HG03159 (cell line): ENCODE measurements around the gene RASA4B.
"Not testable (repeated sequence)": the region's sequence is repeated elsewhere in the genome, so short reads cannot be mapped to it uniquely, and the experiment has no call there.

ENCODE experiments used
- ATAC-seq: cut with Tn5 transposase; IDR thresholded peaks from one replicate; pipeline ENCODE4 v1.9.1; 2021; ENCODE audit warnings: mild to moderate bottlenecking, moderate library complexity; ENCODE audit not compliant: unreplicated experiment

RASA4B gene

DNA sequence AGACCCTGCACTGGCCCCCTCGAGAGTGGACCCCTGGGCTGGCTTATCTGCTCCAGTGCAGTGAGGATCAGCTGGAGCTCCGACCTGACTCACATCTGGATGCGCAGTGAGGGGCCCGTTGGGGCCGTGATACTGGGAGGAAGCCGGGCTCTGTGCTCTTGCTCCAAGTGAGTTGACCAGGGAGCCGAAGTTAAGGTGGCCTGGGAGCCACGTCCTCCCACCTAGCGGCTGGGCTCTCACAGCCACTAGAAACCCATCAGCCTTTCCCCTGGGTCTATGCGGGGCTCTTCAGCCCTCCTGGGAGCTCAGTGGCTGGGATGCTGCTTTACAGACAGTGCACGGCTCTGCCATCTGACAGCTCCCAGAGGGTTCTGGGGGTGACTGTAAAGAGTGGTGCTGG lies 62.0 kb downstream of the RASA4B start:
- ATAC-seq, result no peak

DNA sequence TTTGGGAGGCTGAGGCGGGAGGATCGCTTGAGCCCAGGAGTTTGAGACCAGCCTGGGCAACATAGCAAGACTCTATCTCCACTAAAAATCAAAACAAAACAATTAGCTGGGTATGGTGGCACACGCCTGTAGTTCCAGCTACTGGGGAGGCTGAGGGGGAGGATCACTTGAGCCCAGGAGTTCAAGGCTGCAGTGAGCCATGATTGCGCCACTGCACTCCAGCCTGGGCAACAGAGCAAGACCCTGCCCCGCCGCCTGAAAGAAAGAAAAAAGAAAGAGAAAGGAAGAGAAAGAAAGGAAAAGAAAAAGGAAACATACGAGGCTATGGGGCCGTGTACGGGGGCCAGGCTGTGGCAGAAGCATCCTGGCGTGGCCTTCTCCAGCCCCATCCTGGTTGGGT lies 62.6 kb downstream of the RASA4B start:
- not testable (repeated sequence) for ATAC-seq

DNA sequence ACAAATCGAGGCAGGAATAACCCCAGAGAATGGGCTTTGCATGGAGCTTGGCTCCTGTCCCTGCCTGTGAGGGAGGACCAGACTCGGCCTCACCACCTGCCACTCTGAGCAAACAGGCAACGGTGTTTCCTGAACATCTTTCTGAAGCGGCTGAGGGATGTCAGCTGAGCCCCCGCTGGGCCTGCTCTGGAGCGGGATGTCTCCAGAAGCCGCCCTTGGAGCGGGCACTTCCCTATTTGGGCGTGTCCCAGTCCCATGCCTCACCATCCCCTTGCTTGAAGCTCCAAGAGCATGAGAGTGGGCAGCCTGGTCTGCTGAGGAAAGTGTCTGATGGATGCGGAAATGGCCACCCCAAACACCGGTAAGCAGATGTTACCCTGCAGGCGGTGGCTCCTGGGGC lies 63.1 kb downstream of the RASA4B start:
- no peak for ATAC-seq

DNA sequence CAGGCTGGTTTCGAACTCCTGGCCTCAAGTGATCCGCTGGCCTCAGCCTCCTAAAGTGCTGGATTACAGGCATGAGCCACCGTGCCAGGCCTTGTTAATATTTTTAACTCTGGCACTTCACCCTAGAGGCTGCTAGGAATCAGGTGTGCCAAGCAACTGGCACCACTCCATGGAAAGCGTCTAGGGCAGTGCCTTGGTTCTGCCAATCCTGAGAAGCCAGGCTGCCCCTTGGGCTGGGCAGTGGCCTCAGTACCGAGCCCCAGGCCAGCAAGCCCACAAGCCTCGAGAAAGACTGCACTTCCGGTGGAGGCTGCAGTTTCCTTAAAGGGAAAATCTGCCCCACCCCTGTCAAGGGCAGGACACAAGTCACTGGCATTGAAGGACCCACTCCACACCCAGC lies 64.3 kb downstream of the RASA4B start:
- no peak for ATAC-seq

DNA sequence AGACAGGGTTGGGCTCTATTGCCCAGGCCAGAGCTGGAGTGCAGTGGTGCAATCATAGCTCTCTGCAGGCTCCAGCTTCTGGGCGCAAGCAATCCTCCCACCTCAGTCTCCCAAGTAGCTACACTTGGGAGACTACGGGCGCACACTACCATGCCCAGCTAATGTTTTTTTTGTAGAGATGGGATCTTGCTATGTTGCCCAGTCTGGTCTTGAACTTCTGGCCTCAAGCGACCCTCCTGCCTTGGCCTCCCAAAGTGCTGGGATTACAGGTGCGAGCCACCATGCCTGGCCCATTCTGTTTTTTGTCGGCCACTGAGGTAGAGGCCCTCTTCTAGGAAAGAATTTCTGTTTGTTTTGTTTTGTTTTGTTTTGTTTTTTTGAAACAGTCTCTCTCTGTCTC lies 65.1 kb downstream of the RASA4B start:
- ATAC-seq, result no peak

DNA sequence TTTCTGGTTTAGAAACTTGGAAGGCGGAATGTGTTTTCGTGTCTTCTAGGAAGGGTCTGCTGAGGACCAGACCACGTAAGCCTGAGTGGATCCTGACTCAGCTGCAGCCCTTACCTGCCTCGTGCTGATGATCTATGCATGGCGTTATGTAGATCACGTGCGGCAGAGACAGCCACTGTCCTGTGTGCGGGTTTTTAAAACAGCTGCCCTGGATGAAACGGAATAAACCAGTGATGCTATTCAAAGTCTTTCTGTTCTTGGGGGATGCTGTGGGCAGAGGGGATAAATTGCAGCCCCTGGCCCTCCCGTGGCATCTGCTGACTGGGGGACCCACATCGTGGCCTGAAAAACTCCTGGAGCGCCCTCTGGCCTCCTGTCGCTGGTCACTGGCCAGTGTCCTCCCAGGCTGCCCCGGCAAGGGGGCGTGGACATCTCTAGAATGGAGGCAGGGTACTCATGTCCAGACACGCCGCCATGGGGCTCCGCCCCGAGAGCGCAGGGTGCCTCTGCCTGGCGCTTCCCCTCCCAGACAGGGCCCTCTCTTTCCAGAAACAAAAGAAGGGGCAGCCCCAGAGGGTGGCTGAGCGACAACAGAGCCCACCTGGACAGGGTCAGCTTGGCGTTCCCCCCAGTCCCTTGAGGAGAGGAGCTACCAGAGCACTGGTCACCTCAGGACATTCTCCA lies 66.1 kb downstream of the RASA4B start:
- no peak for ATAC-seq

DNA sequence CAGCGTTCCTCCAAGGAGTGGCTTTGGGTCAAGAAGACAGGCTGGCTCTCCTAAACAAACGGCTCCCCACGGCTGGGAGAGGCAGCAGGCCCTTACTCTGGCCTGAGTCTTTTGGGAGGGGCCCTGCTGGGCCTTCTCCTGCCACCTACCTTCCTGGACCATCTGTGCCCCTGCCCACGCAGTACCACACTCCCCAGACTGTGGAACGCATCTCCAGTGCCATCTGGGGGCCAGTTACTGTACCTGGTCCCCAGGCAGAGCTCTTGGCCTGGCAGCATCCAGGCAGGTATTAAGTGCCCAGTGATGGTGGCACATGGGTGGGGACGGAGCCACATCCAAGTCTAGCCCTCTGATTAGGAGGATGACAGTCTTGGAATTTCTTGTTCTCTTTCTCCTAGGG lies 67.3 kb downstream of the RASA4B start:
- ATAC-seq, result no peak

DNA sequence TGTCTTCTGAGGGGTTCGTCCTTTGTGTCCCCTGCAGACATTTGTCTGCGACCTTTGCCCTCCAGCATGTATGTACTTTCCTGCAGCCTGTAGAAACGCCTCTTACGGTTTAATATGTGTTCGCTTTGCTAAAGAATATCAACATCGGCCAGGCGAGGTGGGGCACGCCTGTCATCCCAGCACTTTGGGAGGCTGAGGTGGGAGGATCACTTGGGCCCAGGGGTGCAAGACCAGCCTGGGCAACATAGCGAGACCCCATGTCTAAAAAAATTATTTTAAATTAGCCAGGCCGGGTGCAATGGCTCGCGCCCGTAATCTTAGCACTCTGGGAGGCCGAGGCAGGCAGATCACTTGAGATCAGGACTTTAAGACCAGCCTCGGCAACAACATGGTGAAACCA lies 68.4 kb downstream of the RASA4B start:
- ATAC-seq, result no peak

DNA sequence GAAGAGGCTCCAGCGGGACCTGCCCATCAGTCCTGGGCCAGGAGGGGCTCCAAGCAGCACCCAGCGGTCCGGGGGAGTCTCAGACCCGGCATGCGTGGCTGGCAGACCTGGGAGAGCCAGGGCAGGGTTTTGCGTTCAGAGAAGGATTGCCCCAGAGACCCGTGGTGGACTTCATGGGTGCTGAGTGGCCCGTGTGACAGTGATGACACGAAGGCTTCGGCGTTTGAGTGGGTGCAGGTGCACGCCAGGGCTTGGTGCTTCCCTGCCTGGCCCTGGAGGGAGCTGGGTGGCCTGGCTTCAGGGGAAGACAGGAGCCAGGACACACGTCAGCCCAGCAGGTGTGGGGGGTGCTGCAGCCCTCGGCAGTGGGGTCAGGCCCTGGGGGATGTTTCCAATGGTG lies 70.3 kb downstream of the RASA4B start:
- no peak for ATAC-seq

DNA sequence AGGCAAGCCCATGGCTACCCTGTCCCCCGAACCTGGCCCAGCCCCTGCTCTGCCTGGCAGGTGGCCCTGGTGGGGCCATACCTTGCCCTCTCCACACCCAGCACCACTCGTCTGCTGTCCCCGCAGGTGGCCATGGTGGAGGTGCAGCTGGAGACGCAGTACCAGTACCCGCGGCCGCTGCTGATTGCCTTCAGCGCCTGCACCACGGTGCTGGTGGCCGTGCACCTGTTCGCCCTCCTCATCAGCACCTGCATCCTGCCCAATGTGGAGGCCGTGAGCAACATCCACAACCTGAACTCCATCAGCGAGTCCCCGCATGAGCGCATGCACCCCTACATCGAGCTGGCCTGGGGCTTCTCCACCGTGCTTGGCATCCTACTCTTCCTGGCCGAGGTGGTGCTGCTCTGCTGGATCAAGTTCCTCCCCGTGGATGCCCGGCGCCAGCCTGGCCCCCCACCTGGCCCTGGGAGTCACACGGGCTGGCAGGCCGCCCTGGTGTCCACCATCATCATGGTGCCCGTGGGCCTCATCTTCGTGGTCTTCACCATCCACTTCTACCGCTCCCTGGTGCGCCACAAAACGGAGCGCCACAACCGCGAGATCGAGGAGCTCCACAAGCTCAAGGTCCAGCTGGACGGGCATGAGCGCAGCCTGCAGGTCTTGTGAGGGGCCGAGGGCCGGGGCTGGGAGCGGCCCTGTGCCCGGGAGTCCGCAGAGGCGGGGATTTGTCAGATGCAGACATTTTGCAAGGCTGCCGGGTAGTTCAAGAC lies 71.0 kb downstream of the RASA4B start:
- no peak for ATAC-seq

DNA sequence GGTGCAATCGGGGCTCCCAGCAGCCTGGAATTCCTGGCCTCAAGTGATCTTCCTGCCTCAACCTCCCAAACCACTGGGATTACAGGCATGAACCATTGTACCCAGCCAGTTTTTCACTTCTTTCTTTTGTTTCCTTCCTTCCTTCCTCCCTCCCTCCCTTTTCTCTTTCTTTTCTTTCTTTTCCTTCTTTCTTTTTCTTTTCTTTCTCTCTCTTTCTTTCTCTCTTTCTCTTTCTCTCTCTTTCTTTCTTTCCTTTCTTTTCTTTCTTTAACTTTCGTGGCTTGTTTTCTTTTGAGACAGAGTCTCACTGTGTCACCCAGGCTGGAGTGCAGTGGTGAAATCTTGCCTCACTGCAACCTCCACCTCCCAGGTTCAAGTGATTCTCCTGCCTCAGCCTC lies 71.9 kb downstream of the RASA4B start:
- no peak for ATAC-seq

DNA sequence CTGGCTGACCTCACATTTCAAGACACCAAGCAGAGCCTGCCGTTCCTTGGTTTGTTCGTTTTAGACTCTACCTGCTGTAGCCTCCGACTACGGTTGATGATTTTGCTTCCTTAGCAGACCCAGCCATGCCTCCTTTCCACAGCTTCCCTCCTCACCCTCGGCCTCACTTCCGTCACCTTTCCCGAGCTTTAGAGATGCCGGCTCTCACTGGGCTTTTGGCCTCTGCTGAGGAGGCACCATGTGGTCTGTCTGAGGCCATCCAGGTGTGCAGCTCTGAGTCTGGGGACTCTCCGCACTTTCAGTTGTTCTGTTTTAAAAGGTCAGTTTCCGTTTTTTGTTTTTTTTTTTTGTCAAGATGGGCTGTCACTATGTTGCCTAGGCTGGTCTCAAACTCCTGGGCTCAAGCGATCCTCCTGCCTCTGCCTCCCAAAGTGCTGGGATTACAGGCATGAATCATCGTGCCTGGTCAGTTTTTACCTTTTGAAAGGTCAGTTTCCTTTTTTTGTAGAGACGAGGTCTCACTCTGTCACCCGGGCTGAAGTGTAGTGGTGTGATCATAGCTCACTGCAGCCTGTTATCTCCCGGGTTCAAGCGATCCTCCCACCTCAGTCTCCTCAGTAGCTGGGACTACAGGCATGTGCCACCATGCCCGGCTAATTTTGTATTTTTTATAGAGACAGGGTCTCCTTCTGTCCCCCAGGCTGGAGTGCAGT lies 72.5 kb downstream of the RASA4B start:
- ATAC-seq, result peak; percentile 52

DNA sequence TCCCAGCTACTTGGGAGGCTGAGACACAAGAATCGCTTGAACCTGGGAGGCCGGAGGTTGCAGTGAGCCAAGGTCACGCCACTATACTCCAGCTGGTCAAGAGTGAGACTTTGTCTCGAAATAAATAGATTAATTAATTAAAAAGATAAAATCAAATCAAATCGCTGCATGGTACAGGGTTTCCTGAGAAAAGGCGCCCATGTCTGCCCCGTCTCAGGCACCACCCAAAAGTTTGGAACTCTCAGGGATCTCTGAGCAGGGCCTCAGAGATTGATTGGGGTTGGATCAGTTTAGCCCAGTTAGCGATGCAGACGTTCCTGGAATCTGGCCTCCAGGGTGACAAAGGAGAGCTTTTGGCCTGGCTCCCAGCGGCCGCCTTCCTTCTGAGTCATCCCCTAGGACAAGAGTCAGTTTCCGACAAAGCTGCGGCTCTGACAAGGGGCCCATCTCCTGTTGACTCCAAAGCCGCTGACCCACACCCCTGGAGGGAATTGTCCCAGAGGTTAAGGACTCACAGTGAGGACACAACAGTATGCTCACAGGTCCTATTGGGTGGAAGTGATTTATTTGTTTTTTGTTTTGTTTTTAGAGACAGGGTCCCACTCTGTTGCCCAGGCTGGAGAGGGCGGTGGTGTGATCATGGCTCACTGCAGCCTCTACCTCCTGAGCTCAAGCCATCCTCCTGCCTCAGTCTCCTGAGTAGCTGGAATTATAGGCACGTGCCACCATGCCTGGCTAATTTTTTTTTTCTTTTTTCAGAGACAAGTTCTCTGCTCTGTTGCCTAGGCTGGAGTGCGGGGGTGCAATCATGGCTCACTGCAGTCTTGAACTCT lies 77.4 kb downstream of the RASA4B start:
- no peak for ATAC-seq

DNA sequence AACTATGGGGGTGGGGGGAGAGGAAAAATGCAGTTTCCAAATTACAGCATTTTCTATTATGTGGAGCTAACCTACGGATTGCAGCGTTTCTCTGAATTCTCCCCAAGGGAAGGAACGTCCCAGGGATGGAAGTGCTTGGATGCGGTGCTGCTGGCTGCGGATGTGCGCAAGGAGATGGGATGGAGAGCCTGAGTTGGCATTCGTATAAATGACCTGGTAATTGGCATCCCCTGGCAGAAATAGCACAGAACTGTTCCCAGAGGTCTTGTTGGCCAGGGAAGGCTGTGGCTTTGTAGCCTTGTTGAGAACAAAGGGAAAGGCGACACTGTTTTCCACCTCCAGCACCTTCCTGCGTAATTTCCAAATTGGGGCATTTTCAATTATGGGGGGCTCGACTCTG lies 81.5 kb downstream of the RASA4B start:
- no peak for ATAC-seq

DNA sequence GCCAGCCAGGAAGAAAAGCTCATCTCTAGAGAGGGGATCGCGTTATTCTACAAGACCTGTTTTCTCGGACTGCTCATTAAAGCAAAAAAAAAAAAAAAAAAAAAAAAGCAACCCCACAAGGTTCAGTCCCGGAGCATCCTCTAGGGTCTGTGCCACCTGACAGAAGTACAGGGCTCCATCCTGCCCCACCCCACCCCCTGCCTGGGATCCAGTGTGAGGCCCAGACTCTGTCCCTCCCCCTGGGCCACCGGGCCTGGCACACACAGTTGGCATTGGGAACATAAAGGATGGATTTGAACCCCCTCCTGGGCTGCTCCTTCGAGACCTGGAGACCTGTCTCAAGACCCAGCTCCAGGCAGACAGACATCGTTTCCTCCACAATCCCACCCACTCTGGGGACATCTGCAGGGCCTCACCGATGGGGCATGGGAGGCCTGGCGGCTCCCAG lies 83.5 kb downstream of the RASA4B start:
- peak; percentile 12 for ATAC-seq

DNA sequence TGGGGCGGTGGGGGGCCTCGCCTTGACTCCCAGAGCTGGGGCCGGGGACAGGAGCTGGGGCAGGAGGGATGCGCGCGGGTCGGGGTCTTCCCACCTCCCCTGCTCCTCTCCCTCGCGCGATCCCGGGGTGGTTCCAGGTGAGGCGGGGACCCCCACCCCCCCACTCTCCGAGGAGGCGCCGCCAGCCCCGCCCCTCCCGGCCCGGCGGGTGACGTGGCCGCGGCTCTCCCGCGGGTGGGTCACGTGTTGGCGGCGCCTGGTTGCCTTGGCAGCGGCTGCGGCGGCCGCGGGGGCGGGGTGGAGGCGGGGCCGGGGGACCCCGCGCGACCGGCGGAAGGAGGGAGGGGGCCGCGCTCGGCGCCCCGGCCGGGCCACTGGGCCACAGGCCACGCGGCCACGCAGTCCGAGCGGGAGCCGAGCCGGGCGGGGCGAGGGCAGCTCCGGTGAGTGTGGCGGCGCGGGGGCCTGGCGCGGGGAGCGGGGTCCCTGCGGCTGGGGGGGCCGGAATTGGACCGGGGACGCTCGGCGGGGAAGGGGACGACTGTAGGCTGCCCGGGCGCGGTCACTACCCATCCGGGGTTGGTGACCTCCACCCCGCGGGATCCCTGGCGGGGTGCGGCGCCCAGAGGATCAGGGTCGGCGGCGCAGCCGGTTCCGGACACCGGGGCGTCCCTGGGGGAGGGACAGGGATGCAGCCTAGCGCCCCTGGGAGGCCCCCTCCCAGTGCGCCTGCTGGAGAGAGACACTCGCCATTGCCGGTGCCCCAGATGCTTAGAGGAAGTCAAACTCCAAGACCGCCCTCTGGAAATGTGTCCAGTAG lies 84.1 kb downstream of the RASA4B start, which contains the start of gene ORAI2:
Gene ORAI2 (plus strand): TSS at position 357 of the 820 bp plus-strand sequence. CDS start 5,382 bp downstream, outside the sequence.
- ATAC-seq, result peak; percentile 57
